Upper lobe of right lung (tissue), 1 donor: Measurements from ENCODE around the gene NDUFB4. TPM values are rescaled to one million over a fixed set of nuclear protein-coding genes. Genes with fewer than 3 reads are reported as not detected.

Source experiments
- ATAC-seq: fragments of 200-7000 bp; cut with Tn5 transposase; one replicate; pipeline ENCODE4 v1.9.1; 2020; ENCODE audit warnings: mild to moderate bottlenecking, moderate library complexity
- DNase-seq: peaks from one replicate; pipeline ENCODE4 v3.0.0-alpha.2; 2020
- H3K27ac ChIP-seq: fragments of 200-600 bp; one replicate; pipeline ENCODE4 v1.8.0; 2022
- H3K27me3 ChIP-seq: fragments of 200-600 bp; one replicate; pipeline ENCODE4 v1.8.0; 2022; ENCODE audit warnings: mild to moderate bottlenecking
- H3K36me3 ChIP-seq: fragments of 200-600 bp; one replicate; pipeline ENCODE4 v1.8.0; 2022
- H3K4me1 ChIP-seq: fragments of 200-600 bp; one replicate; pipeline ENCODE4 v1.8.0; 2022
- H3K4me3 ChIP-seq: fragments of 200-600 bp; one replicate; pipeline ENCODE4 v1.8.0; 2022; ENCODE audit warnings: mild to moderate bottlenecking
- H3K9me3 ChIP-seq: fragments of 200-600 bp; one replicate; pipeline ENCODE4 v1.8.0; 2022
- CTCF ChIP-seq: fragments of 200-600 bp; IDR thresholded peaks from one replicate; pipeline ENCODE4 v1.8.0; 2022; ENCODE audit warnings: antibody characterized with exemption
- intact Hi-C: fragments of 100-400 bp; cut with DNase I; formaldehyde crosslinking; loops from one replicate; pipeline ENCODE4 v1.11.0; 2022
- total RNA-seq: library from RNA; stranded (reverse); fragmentation: NEBNext Ultra II Directional; extraction: Animal tissue kit (Norgen Biotek cat#: 25700); gene quantifications from one replicate; pipeline ENCODE4 v1.2.1, GENCODE V29; 2021
- donor health status: DM: no; HTN: yes; CAD: no; lungs with severe emphysema.

The NDUFB4 gene
- total RNA-seq, 1 donor from 2014 or later = 90.8 TPM

GRCh38 chr3:120602682-120603081 lies 6.5 kb downstream of the NDUFB4 start:
- TF ChIP-seq CTCF = no peak
- DNase-seq = no peak
- intact Hi-C loops = no loop called here
- no peaks in the 10 kb centered on the region for H3K27me3 ChIP-seq
- no peak for ATAC-seq
- H3K27ac ChIP-seq = no peak overlapping the region
- H3K36me3 ChIP-seq = peaks cover 53% of the 10 kb centered on the region
- H3K4me1 ChIP-seq = peaks cover 19% of the 10 kb centered on the region
- no peak overlapping the region for H3K4me3 ChIP-seq
- no peaks in the 10 kb centered on the region for H3K9me3 ChIP-seq

- peaks cover 37% of the 10 kb centered on the region for H3K36me3 ChIP-seq
- H3K27ac ChIP-seq = no peak overlapping the region
- no peak overlapping the region for H3K4me3 ChIP-seq
- H3K9me3 ChIP-seq = no peaks in the 10 kb centered on the region
- DNase-seq = no peak
- peaks cover 7% of the 10 kb centered on the region for H3K4me1 ChIP-seq
- intact Hi-C loops = no loop called here
- no peak for TF ChIP-seq CTCF
- H3K27me3 ChIP-seq = no peaks in the 10 kb centered on the region
- ATAC-seq = no peak
Measured at GRCh38 chr3:120604382-120604781, 8.2 kb downstream of the NDUFB4 start.

GRCh38 chr3:120604784-120605183 lies 8.6 kb downstream of the NDUFB4 start:
- DNase-seq (no peak), ATAC-seq (no peak)
- H3K27me3 ChIP-seq = no peaks in the 10 kb centered on the region
- TF ChIP-seq CTCF = no peak
- H3K36me3 ChIP-seq = peaks cover 33% of the 10 kb centered on the region
- no peaks in the 10 kb centered on the region for H3K9me3 ChIP-seq
- H3K27ac ChIP-seq = no peak overlapping the region
- intact Hi-C loops = no loop called here
- no peak overlapping the region for H3K4me3 ChIP-seq
- H3K4me1 ChIP-seq = peaks cover 3% of the 10 kb centered on the region

- H3K27ac ChIP-seq = no peak overlapping the region
- intact Hi-C loops = no loop called here
- H3K4me1 ChIP-seq = no peaks in the 10 kb centered on the region
- H3K4me3 ChIP-seq = no peak overlapping the region
- no peak for DNase-seq
- TF ChIP-seq CTCF = no peak
- no peaks in the 10 kb centered on the region for H3K9me3 ChIP-seq
- no peaks in the 10 kb centered on the region for H3K27me3 ChIP-seq
- no peak for ATAC-seq
- no peaks in the 10 kb centered on the region for H3K36me3 ChIP-seq
Measured at GRCh38 chr3:120608506-120608905, 12.4 kb downstream of the NDUFB4 start.

- intact Hi-C loops = no loop called here
Measured at GRCh38 chr3:120614765-120615164, 18.6 kb downstream of the NDUFB4 start.

More at GRCh38 chr3:120614765-120615164, 18.6 kb downstream of the NDUFB4 start:
- ATAC-seq = no peak
- DNase-seq = no peak
- TF ChIP-seq CTCF = no peak
- H3K4me1 ChIP-seq = no peaks in the 10 kb centered on the region
- no peak overlapping the region for H3K27ac ChIP-seq
- no peak overlapping the region for H3K4me3 ChIP-seq
- H3K36me3 ChIP-seq = no peaks in the 10 kb centered on the region
- H3K27me3 ChIP-seq = no peaks in the 10 kb centered on the region
- H3K9me3 ChIP-seq = no peaks in the 10 kb centered on the region
